ENCODE results near the gene GTSE1. TPM values are rescaled to one million over a fixed set of nuclear protein-coding genes. Genes with fewer than 3 reads are reported as not detected.

Gene GTSE1
- total and polyA plus RNA-seq, 2 of the 13 experiments (the other 11 are each of a cell fraction or from before 2014, with no cell fraction given) = 10.7 to 13.5 TPM

- 0 out of 2 replicates have a peak, but pooled peaks have one; percentile 14 for TF ChIP-seq ZZZ3 (CRISPR knock-in tag; IDR thresholded peaks at IDR 0.05; ENCODE audit: borderline replicate concordance)
- TF ChIP-seq ARID5B (CRISPR knock-in tag; IDR thresholded peaks at IDR 0.05) = peak; percentile 92
- peak; percentile 85 for TF ChIP-seq ISL2 (CRISPR knock-in tag; IDR thresholded peaks at IDR 0.05)
- TF ChIP-seq ETV5 (CRISPR knock-in tag; IDR thresholded peaks at IDR 0.05; ENCODE audit: borderline replicate concordance) = peak; percentile 52; the same call in 1 of the 2 replicates
- TF ChIP-seq MXD4 (CRISPR knock-in tag; IDR thresholded peaks at IDR 0.05) = peak; percentile 83
- TF ChIP-seq HIVEP1 (CRISPR knock-in tag; IDR thresholded peaks at IDR 0.05) = peak; percentile 88
- TF ChIP-seq ZBTB7A (CRISPR knock-in tag; IDR thresholded peaks at IDR 0.05) = no peak; the same call in 1 of the 2 replicates
- TF ChIP-seq ONECUT2 (CRISPR knock-in tag; IDR thresholded peaks at IDR 0.05) = no peak
- no peak for TF ChIP-seq ZNF256 (CRISPR knock-in tag; conservative IDR thresholded peaks at IDR 0.05)
- TF ChIP-seq, protein P1, sequence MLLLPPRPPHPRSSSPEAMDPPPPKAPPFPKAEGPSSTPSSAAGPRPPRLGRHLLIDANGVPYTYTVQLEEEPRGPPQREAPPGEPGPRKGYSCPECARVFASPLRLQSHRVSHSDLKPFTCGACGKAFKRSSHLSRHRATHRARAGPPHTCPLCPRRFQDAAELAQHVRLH (CRISPR knock-in tag; IDR thresholded peaks at IDR 0.05; ENCODE audit: borderline replicate concordance, low read depth) = 0 out of 2 replicates have a peak, but pooled peaks have one; percentile 56
- peak; percentile 85 for TF ChIP-seq ZBTB7B (CRISPR knock-in tag; IDR thresholded peaks at IDR 0.05)
- TF ChIP-seq MYNN (CRISPR knock-in tag; IDR thresholded peaks at IDR 0.05; ENCODE audit: low read depth) = no peak
- peak; percentile 73; the same call in 1 of the 2 replicates for TF ChIP-seq ZFY (CRISPR knock-in tag; IDR thresholded peaks at IDR 0.05)
- TF ChIP-seq ZFP36L2 (CRISPR knock-in tag; IDR thresholded peaks at IDR 0.05) = no peak
- no peak for TF ChIP-seq CBX5 (CRISPR knock-in tag; IDR thresholded peaks at IDR 0.05; ENCODE audit: borderline replicate concordance)
- peak; percentile 97 for TF ChIP-seq HNRNPL (IDR thresholded peaks at IDR 0.05; ENCODE audit: low read depth, low read length)
- TF ChIP-seq PCBP2 (optimal IDR thresholded peaks at IDR 0.05; ENCODE audit: low read depth, low read length, poor library complexity, severe bottlenecking) = no peak
- peak; percentile 61 for TF ChIP-seq TAF15 (IDR thresholded peaks at IDR 0.05; ENCODE audit: low read depth, low read length, poor library complexity, severe bottlenecking)
- TF ChIP-seq NR2C2 (CRISPR knock-in tag; IDR thresholded peaks at IDR 0.05; ENCODE audit: borderline replicate concordance) = peak; percentile 82
- peak; percentile 98 for TF ChIP-seq CEBPG (CRISPR knock-in tag; IDR thresholded peaks at IDR 0.05)
- TF ChIP-seq THAP7 (CRISPR knock-in tag; IDR thresholded peaks at IDR 0.05) = no peak
- no peak for TF ChIP-seq TEAD2 (CRISPR knock-in tag; IDR thresholded peaks at IDR 0.05)
- TF ChIP-seq KDM4B (CRISPR knock-in tag; IDR thresholded peaks at IDR 0.05) = peak; percentile 77; the same call in 1 of the 2 replicates
- TF ChIP-seq FOXM1 (CRISPR knock-in tag; IDR thresholded peaks at IDR 0.05) = no peak
- peak; percentile 56; the same call in 1 of the 2 replicates for TF ChIP-seq MEF2D (CRISPR knock-in tag; IDR thresholded peaks at IDR 0.05)
- no peak for TF ChIP-seq CAMTA2 (CRISPR knock-in tag; IDR thresholded peaks at IDR 0.05; ENCODE audit: borderline replicate concordance)
These were observed 81.1 kb downstream of the GTSE1 start (continued) for GRCh38 chr22:46377525-46378425.

Data from HepG2 (cell line).